ENCODE data around the gene DGLUCY. TPM values are rescaled to one million over a fixed set of nuclear protein-coding genes. Genes with fewer than 3 reads are reported as not detected.

DGLUCY gene
- total and polyA plus RNA-seq, 2 experiments from 2014 or later, result 15.2 to 15.7 TPM

DNA sequence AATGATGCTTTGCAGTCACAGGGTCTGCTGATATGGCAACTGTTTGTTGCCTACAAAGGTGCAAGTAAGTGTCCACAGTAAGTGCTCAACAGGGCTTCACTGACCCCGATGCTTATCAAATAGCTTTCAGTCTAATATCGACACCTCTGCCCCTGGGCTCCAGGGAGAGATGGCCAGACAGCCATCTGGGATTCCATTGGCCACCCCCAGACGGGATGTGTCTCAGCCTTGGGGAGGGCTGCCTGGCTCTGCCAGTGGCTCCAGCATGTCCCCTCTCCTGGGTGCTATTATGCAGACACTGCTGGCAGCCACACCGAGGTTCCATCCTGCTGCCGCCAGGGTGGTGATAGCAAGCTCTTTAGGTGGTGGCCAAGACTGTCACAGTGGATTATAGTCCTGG, 57.4 kb downstream of the DGLUCY start:
- WGBS, 2 experiments (ENCODE audit: low coverage in 1 of 2, low lambda C conversion rate in 2 of 2, missing lambda C conversion rate in 2 of 2), result 65 to 70% methylated on average over 5 of the region's 5 CpGs
- no peak overlapping the region for H3K4me3 ChIP-seq
- H3K27ac ChIP-seq, result no peak overlapping the region
- H3F3A ChIP-seq (ENCODE audit: insufficient read depth), result no peaks in the 10 kb centered on the region
- no peaks in the 10 kb centered on the region for H3K9me2 ChIP-seq (ENCODE audit: insufficient read depth)
- H2AFZ ChIP-seq, result no peak overlapping the region
- no peak for DNase-seq
- no peak overlapping the region for H3K9ac ChIP-seq
- H3K27me3 ChIP-seq (replicated peaks; ENCODE audit: insufficient read depth), result no peaks in the 10 kb centered on the region
- no peaks in the 10 kb centered on the region for H3K79me2 ChIP-seq (ENCODE audit: insufficient read depth)
- no peak overlapping the region for H3K4me2 ChIP-seq (ENCODE audit: unreplicated experiment)
- H3K4me1 ChIP-seq (ENCODE audit: insufficient read depth), result no peaks in the 10 kb centered on the region
- no peaks in the 10 kb centered on the region for H3K36me3 ChIP-seq (ENCODE audit: low read depth)
- in situ Hi-C loops (cut with MboI), result no loop called here
- TF ChIP-seq EZH2phosphoT487 (IDR thresholded peaks at IDR 0.05; ENCODE audit: insufficient read depth, low read depth) (no peak), EZH2 (IDR thresholded peaks at IDR 0.05; ENCODE audit: insufficient read depth, poor library complexity, severe bottlenecking) (no peak)
- H4K20me1 ChIP-seq (ENCODE audit: insufficient read depth), result no peaks in the 10 kb centered on the region
- H3K9me3 ChIP-seq (ENCODE audit: low read depth), result no peaks in the 10 kb centered on the region

DNA sequence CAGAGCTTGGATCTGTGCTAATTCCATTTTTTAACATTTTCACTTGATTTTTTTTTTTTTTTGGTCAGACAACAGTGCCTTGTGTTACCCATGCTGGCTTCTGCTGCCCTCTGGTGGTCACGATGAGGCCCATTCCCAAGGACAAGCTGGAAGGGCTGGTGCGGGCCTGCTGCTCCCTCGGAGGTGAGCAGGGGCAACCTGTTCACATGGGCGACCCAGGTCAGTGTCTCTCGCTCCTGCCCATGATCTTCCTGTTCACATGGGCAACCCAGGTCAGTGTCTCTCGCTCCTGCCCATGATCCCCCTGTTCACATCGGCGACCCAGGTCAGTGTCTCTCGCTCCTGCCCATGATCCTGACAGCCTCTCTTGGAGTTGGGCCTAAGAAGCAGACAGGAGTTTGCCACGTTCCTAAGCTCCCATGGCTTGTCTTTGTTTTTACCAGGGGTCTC, 59.4 kb downstream of the DGLUCY start:
- in situ Hi-C loops (cut with MboI), result no loop called here
- no peaks in the 10 kb centered on the region for H3K9me2 ChIP-seq (ENCODE audit: insufficient read depth)
- no peak overlapping the region for H3K4me3 ChIP-seq
- H2AFZ ChIP-seq, result no peak overlapping the region
- H4K20me1 ChIP-seq (ENCODE audit: insufficient read depth), result no peaks in the 10 kb centered on the region
- no peak for TF ChIP-seq EZH2phosphoT487 (IDR thresholded peaks at IDR 0.05; ENCODE audit: insufficient read depth, low read depth)
- TF ChIP-seq EZH2 (IDR thresholded peaks at IDR 0.05; ENCODE audit: insufficient read depth, poor library complexity, severe bottlenecking), result no peak
- no peaks in the 10 kb centered on the region for H3K4me1 ChIP-seq (ENCODE audit: insufficient read depth)
- H3K9me3 ChIP-seq (ENCODE audit: low read depth), result no peaks in the 10 kb centered on the region
- H3K36me3 ChIP-seq (ENCODE audit: low read depth), result no peaks in the 10 kb centered on the region
- DNase-seq, result peak; percentile 78
- H3K9ac ChIP-seq, result no peak overlapping the region
- no peak overlapping the region for H3K27ac ChIP-seq
- no peaks in the 10 kb centered on the region for H3K79me2 ChIP-seq (ENCODE audit: insufficient read depth)
- H3F3A ChIP-seq (ENCODE audit: insufficient read depth), result no peaks in the 10 kb centered on the region
- WGBS, 2 experiments (ENCODE audit: low coverage in 1 of 2, low lambda C conversion rate in 2 of 2, missing lambda C conversion rate in 2 of 2), result 36 to 41% methylated on average over 10 of the region's 10 CpGs
- H3K4me2 ChIP-seq (ENCODE audit: unreplicated experiment), result no peak overlapping the region
- H3K27me3 ChIP-seq (replicated peaks; ENCODE audit: insufficient read depth), result no peaks in the 10 kb centered on the region

DNA sequence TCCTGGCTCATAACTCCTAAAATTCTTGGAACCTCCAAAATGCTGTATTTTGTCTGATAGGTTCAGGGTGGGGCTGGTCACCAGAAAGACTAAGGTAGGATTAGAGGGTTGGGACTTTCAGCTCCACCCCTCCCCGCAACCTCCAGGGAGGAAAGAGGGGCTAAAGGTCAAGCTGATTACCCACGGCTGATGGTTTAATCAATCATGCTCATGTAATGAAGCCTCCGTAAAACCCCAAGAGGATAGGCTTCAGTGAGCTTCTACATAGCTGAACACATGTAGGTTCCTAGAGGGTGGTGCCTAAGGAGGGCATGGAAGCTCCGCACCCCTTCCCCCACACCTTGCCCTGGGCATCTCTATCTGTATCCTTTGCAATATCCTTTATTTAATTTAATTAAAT, 60.0 kb downstream of the DGLUCY start:
- no peaks in the 10 kb centered on the region for H3K27me3 ChIP-seq (replicated peaks; ENCODE audit: insufficient read depth)
- no peaks in the 10 kb centered on the region for H3F3A ChIP-seq (ENCODE audit: insufficient read depth)
- H3K4me2 ChIP-seq (ENCODE audit: unreplicated experiment), result no peak overlapping the region
- TF ChIP-seq EZH2 (IDR thresholded peaks at IDR 0.05; ENCODE audit: insufficient read depth, poor library complexity, severe bottlenecking) (no peak), EZH2phosphoT487 (IDR thresholded peaks at IDR 0.05; ENCODE audit: insufficient read depth, low read depth) (no peak)
- DNase-seq, result no peak
- in situ Hi-C loops (cut with MboI), result no loop called here
- no peaks in the 10 kb centered on the region for H3K79me2 ChIP-seq (ENCODE audit: insufficient read depth)
- no peak overlapping the region for H2AFZ ChIP-seq
- H3K36me3 ChIP-seq (ENCODE audit: low read depth), result no peaks in the 10 kb centered on the region
- H3K4me3 ChIP-seq, result no peak overlapping the region
- H3K27ac ChIP-seq, result no peak overlapping the region
- no peaks in the 10 kb centered on the region for H4K20me1 ChIP-seq (ENCODE audit: insufficient read depth)
- H3K9ac ChIP-seq, result no peak overlapping the region
- H3K9me3 ChIP-seq (ENCODE audit: low read depth), result no peaks in the 10 kb centered on the region
- no peaks in the 10 kb centered on the region for H3K4me1 ChIP-seq (ENCODE audit: insufficient read depth)
- H3K9me2 ChIP-seq (ENCODE audit: insufficient read depth), result no peaks in the 10 kb centered on the region
- 88 to 91% methylated on average over 4 of the region's 4 CpGs for WGBS, 2 experiments (ENCODE audit: low coverage in 1 of 2, low lambda C conversion rate in 2 of 2, missing lambda C conversion rate in 2 of 2)

DNA sequence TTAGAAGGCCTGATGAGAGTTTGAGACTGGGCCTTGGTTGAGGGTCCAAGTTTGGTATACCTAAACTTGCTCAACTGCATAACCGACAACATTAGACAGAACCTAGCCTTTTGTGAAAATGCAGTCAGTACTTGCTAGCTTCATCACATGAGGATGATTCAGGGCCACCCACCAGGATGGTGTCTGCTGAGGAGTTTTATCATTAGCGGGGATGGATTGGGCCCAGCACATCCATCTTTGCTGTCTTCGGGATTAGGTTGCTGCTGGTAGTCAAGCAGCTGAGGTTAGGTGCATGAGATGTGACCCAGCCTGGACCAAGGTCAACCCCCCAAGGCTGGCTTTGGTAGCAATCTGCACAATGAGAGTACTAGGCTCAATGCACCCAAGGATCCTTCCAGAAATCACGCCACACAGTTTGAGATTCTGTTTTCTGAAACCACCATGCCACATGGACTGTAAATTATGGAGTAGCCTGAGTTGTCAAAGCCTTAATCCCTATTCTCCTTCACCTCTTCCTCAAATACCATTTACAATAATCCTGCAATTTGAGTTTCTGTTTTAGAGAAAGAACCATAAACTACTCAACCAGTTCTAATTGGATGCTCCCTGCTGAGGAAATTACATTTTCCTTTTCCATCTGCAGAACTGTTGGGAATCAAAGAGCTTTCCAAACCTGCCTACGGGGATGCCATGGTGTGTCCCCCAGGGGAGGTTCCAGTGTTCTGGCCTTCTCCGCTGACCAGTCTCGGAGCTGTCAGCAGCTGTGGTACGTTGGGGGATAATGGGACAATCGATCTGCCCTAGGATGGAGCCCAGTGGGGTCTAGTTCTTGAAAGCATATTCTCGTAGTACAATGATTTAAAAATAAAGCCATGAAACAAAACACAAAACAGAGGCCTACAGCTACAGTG, 61.7 kb downstream of the DGLUCY start:
- in situ Hi-C loops (cut with MboI), result loop anchor here (5.0 kb wide), 1 partner anchor 107 kb away; no protein-coding TSS in a partner anchor
- Histone ChIP-seq H3K9ac (no peak overlapping the region), H3K4me3 (no peak overlapping the region), H3K27ac (no peak overlapping the region), H3K27me3 (replicated peaks; ENCODE audit: insufficient read depth) (no peaks in the 10 kb centered on the region), H3K9me3 (ENCODE audit: low read depth) (no peaks in the 10 kb centered on the region), H3F3A (ENCODE audit: insufficient read depth) (no peaks in the 10 kb centered on the region), H3K79me2 (ENCODE audit: insufficient read depth) (no peaks in the 10 kb centered on the region), H3K4me2 (ENCODE audit: unreplicated experiment) (no peak overlapping the region), H2AFZ (no peak overlapping the region), H3K9me2 (ENCODE audit: insufficient read depth) (no peaks in the 10 kb centered on the region), H3K36me3 (ENCODE audit: low read depth) (no peaks in the 10 kb centered on the region), H3K4me1 (ENCODE audit: insufficient read depth) (no peaks in the 10 kb centered on the region), H4K20me1 (ENCODE audit: insufficient read depth) (no peaks in the 10 kb centered on the region)
- no peak for DNase-seq
- 91 to 97% methylated on average over 10 of the region's 10 CpGs for WGBS, 2 experiments (ENCODE audit: low coverage in 1 of 2, low lambda C conversion rate in 2 of 2, missing lambda C conversion rate in 2 of 2)
- no peak for TF ChIP-seq EZH2phosphoT487 (IDR thresholded peaks at IDR 0.05; ENCODE audit: insufficient read depth, low read depth)
- no peak for TF ChIP-seq EZH2 (IDR thresholded peaks at IDR 0.05; ENCODE audit: insufficient read depth, poor library complexity, severe bottlenecking)

Data from GM23248 (cell line).